ENCODE data around the gene GALNT2. TPM values are rescaled to one million over a fixed set of nuclear protein-coding genes. Genes with fewer than 3 reads are reported as not detected.

The GALNT2 gene
- total and polyA plus RNA-seq, 2 experiments from 2014 or later, result 17.8 to 48.3 TPM

DNA sequence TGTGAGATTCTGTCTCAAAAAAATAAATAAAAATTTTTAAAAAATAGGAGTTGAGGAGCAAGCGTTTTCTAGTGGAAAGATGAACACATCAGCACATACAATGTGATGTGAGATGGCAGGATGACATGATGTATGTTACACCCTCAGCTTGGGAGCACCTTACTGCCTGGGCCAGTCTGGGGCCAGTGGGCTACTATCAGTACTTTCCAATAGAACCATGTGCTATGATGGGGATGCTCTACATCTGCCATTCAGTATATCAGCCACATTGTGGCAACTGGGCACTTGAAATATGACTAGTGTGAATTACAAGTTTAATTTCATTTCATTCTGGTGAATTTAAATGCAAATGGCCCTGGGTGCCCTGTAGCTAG is 203.1 kb downstream of the GALNT2 start (continued):
- TF ChIP-seq, protein P1, sequence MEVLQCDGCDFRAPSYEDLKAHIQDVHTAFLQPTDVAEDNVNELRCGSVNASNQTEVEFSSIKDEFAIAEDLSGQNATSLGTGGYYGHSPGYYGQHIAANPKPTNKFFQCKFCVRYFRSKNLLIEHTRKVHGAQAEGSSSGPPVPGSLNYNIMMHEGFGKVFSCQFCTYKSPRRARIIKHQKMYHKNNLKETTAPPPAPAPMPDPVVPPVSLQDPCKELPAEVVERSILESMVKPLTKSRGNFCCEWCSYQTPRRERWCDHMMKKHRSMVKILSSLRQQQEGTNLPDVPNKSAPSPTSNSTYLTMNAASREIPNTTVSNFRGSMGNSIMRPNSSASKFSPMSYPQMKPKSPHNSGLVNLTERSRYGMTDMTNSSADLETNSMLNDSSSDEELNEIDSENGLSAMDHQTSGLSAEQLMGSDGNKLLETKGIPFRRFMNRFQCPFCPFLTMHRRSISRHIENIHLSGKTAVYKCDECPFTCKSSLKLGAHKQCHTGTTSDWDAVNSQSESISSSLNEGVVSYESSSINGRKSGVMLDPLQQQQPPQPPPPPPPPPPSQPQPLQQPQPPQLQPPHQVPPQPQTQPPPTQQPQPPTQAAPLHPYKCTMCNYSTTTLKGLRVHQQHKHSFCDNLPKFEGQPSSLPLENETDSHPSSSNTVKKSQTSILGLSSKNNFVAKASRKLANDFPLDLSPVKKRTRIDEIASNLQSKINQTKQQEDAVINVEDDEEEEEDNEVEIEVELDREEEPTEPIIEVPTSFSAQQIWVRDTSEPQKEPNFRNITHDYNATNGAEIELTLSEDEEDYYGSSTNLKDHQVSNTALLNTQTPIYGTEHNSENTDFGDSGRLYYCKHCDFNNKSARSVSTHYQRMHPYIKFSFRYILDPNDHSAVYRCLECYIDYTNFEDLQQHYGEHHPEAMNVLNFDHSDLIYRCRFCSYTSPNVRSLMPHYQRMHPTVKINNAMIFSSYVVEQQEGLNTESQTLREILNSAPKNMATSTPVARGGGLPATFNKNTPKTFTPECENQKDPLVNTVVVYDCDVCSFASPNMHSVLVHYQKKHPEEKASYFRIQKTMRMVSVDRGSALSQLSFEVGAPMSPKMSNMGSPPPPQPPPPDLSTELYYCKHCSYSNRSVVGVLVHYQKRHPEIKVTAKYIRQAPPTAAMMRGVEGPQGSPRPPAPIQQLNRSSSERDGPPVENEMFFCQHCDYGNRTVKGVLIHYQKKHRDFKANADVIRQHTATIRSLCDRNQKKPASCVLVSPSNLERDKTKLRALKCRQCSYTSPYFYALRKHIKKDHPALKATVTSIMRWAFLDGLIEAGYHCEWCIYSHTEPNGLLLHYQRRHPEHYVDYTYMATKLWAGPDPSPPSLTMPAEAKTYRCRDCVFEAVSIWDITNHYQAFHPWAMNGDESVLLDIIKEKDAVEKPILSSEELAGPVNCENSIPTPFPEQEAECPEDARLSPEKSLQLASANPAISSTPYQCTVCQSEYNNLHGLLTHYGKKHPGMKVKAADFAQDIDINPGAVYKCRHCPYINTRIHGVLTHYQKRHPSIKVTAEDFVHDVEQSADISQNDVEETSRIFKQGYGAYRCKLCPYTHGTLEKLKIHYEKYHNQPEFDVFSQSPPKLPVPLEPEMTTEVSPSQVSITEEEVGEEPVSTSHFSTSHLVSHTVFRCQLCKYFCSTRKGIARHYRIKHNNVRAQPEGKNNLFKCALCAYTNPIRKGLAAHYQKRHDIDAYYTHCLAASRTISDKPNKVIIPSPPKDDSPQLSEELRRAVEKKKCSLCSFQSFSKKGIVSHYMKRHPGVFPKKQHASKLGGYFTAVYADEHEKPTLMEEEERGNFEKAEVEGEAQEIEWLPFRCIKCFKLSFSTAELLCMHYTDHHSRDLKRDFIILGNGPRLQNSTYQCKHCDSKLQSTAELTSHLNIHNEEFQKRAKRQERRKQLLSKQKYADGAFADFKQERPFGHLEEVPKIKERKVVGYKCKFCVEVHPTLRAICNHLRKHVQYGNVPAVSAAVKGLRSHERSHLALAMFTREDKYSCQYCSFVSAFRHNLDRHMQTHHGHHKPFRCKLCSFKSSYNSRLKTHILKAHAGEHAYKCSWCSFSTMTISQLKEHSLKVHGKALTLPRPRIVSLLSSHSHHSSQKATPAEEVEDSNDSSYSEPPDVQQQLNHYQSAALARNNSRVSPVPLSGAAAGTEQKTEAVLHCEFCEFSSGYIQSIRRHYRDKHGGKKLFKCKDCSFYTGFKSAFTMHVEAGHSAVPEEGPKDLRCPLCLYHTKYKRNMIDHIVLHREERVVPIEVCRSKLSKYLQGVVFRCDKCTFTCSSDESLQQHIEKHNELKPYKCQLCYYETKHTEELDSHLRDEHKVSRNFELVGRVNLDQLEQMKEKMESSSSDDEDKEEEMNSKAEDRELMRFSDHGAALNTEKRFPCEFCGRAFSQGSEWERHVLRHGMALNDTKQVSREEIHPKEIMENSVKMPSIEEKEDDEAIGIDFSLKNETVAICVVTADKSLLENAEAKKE (CRISPR knock-in tag; IDR thresholded peaks at IDR 0.05), result no peak
- TF ChIP-seq CREB1 (CRISPR knock-in tag; IDR thresholded peaks at IDR 0.05; ENCODE audit: low read depth), result no peak
- TF ChIP-seq, protein P2, sequence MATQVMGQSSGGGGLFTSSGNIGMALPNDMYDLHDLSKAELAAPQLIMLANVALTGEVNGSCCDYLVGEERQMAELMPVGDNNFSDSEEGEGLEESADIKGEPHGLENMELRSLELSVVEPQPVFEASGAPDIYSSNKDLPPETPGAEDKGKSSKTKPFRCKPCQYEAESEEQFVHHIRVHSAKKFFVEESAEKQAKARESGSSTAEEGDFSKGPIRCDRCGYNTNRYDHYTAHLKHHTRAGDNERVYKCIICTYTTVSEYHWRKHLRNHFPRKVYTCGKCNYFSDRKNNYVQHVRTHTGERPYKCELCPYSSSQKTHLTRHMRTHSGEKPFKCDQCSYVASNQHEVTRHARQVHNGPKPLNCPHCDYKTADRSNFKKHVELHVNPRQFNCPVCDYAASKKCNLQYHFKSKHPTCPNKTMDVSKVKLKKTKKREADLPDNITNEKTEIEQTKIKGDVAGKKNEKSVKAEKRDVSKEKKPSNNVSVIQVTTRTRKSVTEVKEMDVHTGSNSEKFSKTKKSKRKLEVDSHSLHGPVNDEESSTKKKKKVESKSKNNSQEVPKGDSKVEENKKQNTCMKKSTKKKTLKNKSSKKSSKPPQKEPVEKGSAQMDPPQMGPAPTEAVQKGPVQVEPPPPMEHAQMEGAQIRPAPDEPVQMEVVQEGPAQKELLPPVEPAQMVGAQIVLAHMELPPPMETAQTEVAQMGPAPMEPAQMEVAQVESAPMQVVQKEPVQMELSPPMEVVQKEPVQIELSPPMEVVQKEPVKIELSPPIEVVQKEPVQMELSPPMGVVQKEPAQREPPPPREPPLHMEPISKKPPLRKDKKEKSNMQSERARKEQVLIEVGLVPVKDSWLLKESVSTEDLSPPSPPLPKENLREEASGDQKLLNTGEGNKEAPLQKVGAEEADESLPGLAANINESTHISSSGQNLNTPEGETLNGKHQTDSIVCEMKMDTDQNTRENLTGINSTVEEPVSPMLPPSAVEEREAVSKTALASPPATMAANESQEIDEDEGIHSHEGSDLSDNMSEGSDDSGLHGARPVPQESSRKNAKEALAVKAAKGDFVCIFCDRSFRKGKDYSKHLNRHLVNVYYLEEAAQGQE (IDR thresholded peaks at IDR 0.05; ENCODE audit: unreplicated experiment), result no peak
- TF ChIP-seq, protein P3, sequence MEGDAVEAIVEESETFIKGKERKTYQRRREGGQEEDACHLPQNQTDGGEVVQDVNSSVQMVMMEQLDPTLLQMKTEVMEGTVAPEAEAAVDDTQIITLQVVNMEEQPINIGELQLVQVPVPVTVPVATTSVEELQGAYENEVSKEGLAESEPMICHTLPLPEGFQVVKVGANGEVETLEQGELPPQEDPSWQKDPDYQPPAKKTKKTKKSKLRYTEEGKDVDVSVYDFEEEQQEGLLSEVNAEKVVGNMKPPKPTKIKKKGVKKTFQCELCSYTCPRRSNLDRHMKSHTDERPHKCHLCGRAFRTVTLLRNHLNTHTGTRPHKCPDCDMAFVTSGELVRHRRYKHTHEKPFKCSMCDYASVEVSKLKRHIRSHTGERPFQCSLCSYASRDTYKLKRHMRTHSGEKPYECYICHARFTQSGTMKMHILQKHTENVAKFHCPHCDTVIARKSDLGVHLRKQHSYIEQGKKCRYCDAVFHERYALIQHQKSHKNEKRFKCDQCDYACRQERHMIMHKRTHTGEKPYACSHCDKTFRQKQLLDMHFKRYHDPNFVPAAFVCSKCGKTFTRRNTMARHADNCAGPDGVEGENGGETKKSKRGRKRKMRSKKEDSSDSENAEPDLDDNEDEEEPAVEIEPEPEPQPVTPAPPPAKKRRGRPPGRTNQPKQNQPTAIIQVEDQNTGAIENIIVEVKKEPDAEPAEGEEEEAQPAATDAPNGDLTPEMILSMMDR (conservative IDR thresholded peaks at IDR 0.05; ENCODE audit: low read depth in 2 of 2), result no peak

Measured in GM23338 (cell line).